GM12878 (cell line): ENCODE results near the gene SOX9.

ENCODE experiments used
- ATF3 ChIP-seq: IDR thresholded peaks from 2 replicates; pipeline ENCODE4 v1.6.1; 2011; ENCODE audit warnings: low read depth, mild to moderate bottlenecking, low read length, moderate library complexity, borderline replicate concordance; ENCODE audit errors: extremely low read depth
- CREB1 ChIP-seq: IDR thresholded peaks from 2 replicates; pipeline ENCODE4 v1.6.1; 2012; ENCODE audit warnings: low read depth, mild to moderate bottlenecking, inconsistent platforms
- CTCF ChIP-seq, 3 experiments: IDR thresholded peaks in 2 of 3; conservative IDR thresholded peaks in 1 of 3; 2 replicates each; pipeline ENCODE4 v1.5.1; 2011; ENCODE audit warnings: low read depth in 3 of 3, low read length in 3 of 3, mild to moderate bottlenecking in 3 of 3, control low read depth in 2 of 3, moderate library complexity in 2 of 3, inconsistent platforms in 1 of 3, mixed read lengths in 1 of 3; ENCODE audit not compliant: control insufficient read depth in 2 of 3, insufficient read depth in 1 of 3; ENCODE audit errors: extremely low read depth in 1 of 3
- EP300 ChIP-seq, 2 experiments: fragments of 150-350 bp in 1 of 2; IDR thresholded peaks; 2 replicates each; pipeline ENCODE4 v1.6.1; 2011 to 2012; ENCODE audit warnings: low read depth in 2 of 2, low read length in 2 of 2, borderline replicate concordance in 1 of 2, improper control_type of control experiment in 1 of 2, inconsistent platforms in 1 of 2; ENCODE audit not compliant: control insufficient read depth in 1 of 2
- JUND ChIP-seq: IDR thresholded peaks from 2 replicates; pipeline ENCODE4 v1.6.1; 2012; ENCODE audit warnings: low read depth, mild to moderate bottlenecking, low read length, improper control_type of control experiment, moderate library complexity
- MTA3 ChIP-seq: IDR thresholded peaks from 2 replicates; pipeline ENCODE4 v1.6.1; 2012; ENCODE audit warnings: low read length, inconsistent platforms, borderline replicate concordance
- MYB ChIP-seq: fragments of 150-350 bp; IDR thresholded peaks from 2 replicates; pipeline ENCODE4 v1.6.1; 2014; ENCODE audit warnings: mild to moderate bottlenecking, low read depth, low read length, borderline replicate concordance
- POLR2AphosphoS5 ChIP-seq: IDR thresholded peaks from 2 replicates; pipeline ENCODE4 v1.6.1; 2011; ENCODE audit warnings: mild to moderate bottlenecking, low read length, inconsistent platforms
- RCOR1 ChIP-seq: conservative IDR thresholded peaks from 2 replicates; pipeline ENCODE4 v1.6.1; 2012; ENCODE audit warnings: low read depth, low read length, improper control_type of control experiment
- SIN3A ChIP-seq: IDR thresholded peaks from 2 replicates; pipeline ENCODE4 v1.6.1; 2012; ENCODE audit warnings: low read depth, low read length, improper control_type of control experiment
- ZBTB33 ChIP-seq: fragments of 450-650 bp; IDR thresholded peaks from 2 replicates; pipeline ENCODE4 v1.6.1; 2017; ENCODE audit warnings: mild to moderate bottlenecking
- ZBTB4 ChIP-seq: fragments of 450-650 bp; formaldehyde crosslinking; IDR thresholded peaks from 2 replicates; pipeline ENCODE4 v1.4.0; 2022; ENCODE audit warnings: mild to moderate bottlenecking, moderate library complexity
- ZZZ3 ChIP-seq: IDR thresholded peaks from 2 replicates; pipeline ENCODE4 v1.6.1; 2011; ENCODE audit warnings: low read depth; ENCODE audit not compliant: control insufficient read depth, insufficient read length

GRCh38 chr17:72169823-72170222, 49.0 kb downstream of the SOX9 start:
- TF ChIP-seq POLR2AphosphoS5: no peak
- no peak for TF ChIP-seq MTA3
- TF ChIP-seq EP300 (IDR thresholded peaks at IDR 0.05; ENCODE audit: borderline replicate concordance in 1 of 2, control insufficient read depth in 1 of 2, low read depth in 2 of 2, low read length in 2 of 2): no peak
- TF ChIP-seq RCOR1: no peak
- no peak for TF ChIP-seq ZBTB4
- no peak for TF ChIP-seq CTCF (IDR thresholded peaks at IDR 0.05 in 2 of 3, conservative IDR thresholded peaks at IDR 0.05 in 1 of 3; ENCODE audit: control insufficient read depth in 2 of 3, extremely low read depth in 1 of 3, insufficient read depth in 1 of 3, low read depth in 3 of 3, low read length in 3 of 3)
- TF ChIP-seq MYB: no peak
- no peak for TF ChIP-seq ATF3
- TF ChIP-seq SIN3A: no peak
- no peak for TF ChIP-seq CREB1
- no peak for TF ChIP-seq JUND
- no peak for TF ChIP-seq ZBTB33
- TF ChIP-seq ZZZ3: no peak
